Natural killer cell (primary cell): Measurements from ENCODE around the gene CHRNG. TPM values are rescaled to one million over a fixed set of nuclear protein-coding genes. Genes with fewer than 3 reads are reported as not detected.

Source experiments
- ATAC-seq, 3 donors: fragments of 150-1000 bp in 2 of 3; fragments of 200-7000 bp in 1 of 3; cut with Tn5 transposase; 1 replicate in 1 of 3; 2 replicates in 2 of 3; pipeline ENCODE4 v1.10.0; 2021; ENCODE audit warnings: mild to moderate bottlenecking in 2 of 3, moderate library complexity in 2 of 3
- DNase-seq, 2 donors: peaks; one replicate each; pipeline versions ENCODE4 v3.0.0 to v3.0.0-alpha.2; 2013 to 2021; ENCODE audit warnings: mixed read lengths in 1 of 2
- H3K27ac ChIP-seq: one replicate; pipeline ENCODE4 v1.5.1; 2013; ENCODE audit warnings: mild to moderate bottlenecking, low read length
- H3K27me3 ChIP-seq: one replicate; pipeline ENCODE4 v1.6.1; 2013; ENCODE audit warnings: low read length; ENCODE audit not compliant: control insufficient read depth, insufficient read depth
- H3K36me3 ChIP-seq: one replicate; pipeline ENCODE4 v1.6.1; 2013; ENCODE audit warnings: low read length; ENCODE audit not compliant: control insufficient read depth, insufficient read depth
- H3K4me1 ChIP-seq: one replicate; pipeline ENCODE4 v1.6.1; 2013; ENCODE audit warnings: low read length; ENCODE audit not compliant: control insufficient read depth, insufficient read depth
- H3K4me3 ChIP-seq: one replicate; pipeline ENCODE4 v1.5.1; 2013; ENCODE audit warnings: low read length
- H3K9me3 ChIP-seq: one replicate; pipeline ENCODE4 v1.6.1; 2013; ENCODE audit warnings: low read length; ENCODE audit not compliant: control insufficient read depth, insufficient read depth
- H3K27ac Mint-ChIP-seq, 2 donors: one replicate each; pipeline ENCODE4 v1.8.0; 2022; ENCODE audit warnings: mild to moderate bottlenecking in 2 of 2, mixed read lengths in 2 of 2, moderate library complexity in 1 of 2
- H3K27me3 Mint-ChIP-seq, 2 donors: one replicate each; pipeline ENCODE4 v1.8.0; 2022; ENCODE audit warnings: low read depth in 2 of 2, mixed read lengths in 2 of 2
- H3K36me3 Mint-ChIP-seq: one replicate; pipeline ENCODE4 v1.8.0; 2022; ENCODE audit warnings: mixed read lengths
- H3K4me1 Mint-ChIP-seq, 2 donors: one replicate each; pipeline ENCODE4 v1.8.0; 2022; ENCODE audit warnings: mixed read lengths in 2 of 2
- H3K4me3 Mint-ChIP-seq: one replicate; pipeline ENCODE4 v1.8.0; 2022; ENCODE audit warnings: mild to moderate bottlenecking, moderate library complexity, mixed read lengths
- H3K9me3 Mint-ChIP-seq, 2 donors: one replicate each; pipeline ENCODE4 v1.8.0; 2022; ENCODE audit warnings: mixed read lengths in 2 of 2
- CTCF ChIP-seq: fragments of 200-600 bp; IDR thresholded peaks from one replicate; pipeline ENCODE4 v1.8.0; 2022; ENCODE audit warnings: antibody characterized with exemption
- WGBS: methylation state at CpG from one replicate; pipeline ENCODE4 v1.1.7; 2013; ENCODE audit warnings: missing lambda C conversion rate; ENCODE audit not compliant: insufficient coverage; 5-methylcytosine and 5-hydroxymethylcytosine counted together
- intact Hi-C: fragments of 100-400 bp; cut with micrococcal nuclease; formaldehyde crosslinking; loops from one replicate; pipeline ENCODE4 v1.14.2; 2022
- total RNA-seq, 4 donors: library from RNA; stranded (reverse); fragments of 120-200 nt in 1 of 4; gene quantifications; one replicate each; pipeline versions ENCODE4 v1.2.3 to v1.2.4, GENCODE V29; 2013 to 2022

CHRNG gene
- total RNA-seq, 3 donors from 2014 or later (not counting 1 experiment from before 2014, with no cell fraction given) = not detected

DNA sequence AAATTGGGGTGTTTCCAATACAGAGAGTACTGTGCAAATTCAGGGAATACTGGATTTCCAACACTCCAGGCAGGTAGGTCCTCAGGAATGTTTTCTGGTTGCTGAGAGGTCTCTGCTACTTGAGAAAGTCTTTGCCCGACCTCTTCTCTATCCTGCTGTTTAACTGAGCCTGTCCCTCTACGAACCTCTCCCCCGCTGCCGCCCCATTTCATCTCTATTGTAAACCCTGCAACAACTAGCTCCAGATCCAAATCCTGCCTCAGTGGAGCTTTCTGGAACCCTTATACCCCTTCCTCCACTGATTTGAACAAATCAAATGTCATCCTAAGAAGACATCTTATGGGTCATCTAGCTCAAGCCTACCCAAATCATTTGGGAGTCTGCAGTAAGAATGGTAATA lies 12.3 kb downstream of the CHRNG start:
- H3K4me3 Mint-ChIP-seq = peak overlapping the region; percentile 99
- Histone ChIP-seq H3K36me3 (peaks cover 18% of the 10 kb centered on the region), H3K4me3 (peak overlapping the region; percentile 62), H3K27me3 (no peaks in the 10 kb centered on the region), H3K4me1 (peaks cover 18% of the 10 kb centered on the region), H3K27ac (peak overlapping the region; percentile 89), H3K9me3 (no peaks in the 10 kb centered on the region)
- intact Hi-C loops = no loop called here
- no peak for TF ChIP-seq CTCF
- H3K9me3 Mint-ChIP-seq = peaks cover 0 to 2% of the 10 kb centered on the region in 2 donors
- H3K36me3 Mint-ChIP-seq = peaks cover 4% of the 10 kb centered on the region
- DNase-seq = no peak
- no peaks in the 10 kb centered on the region for H3K27me3 Mint-ChIP-seq
- ATAC-seq = no peak
- H3K27ac Mint-ChIP-seq = peak overlapping the region; percentile 94 to 98
- peaks cover 70 to 78% of the 10 kb centered on the region in 2 donors for H3K4me1 Mint-ChIP-seq
- WGBS = 96% methylated on average over 4 of the region's 4 CpGs

DNA sequence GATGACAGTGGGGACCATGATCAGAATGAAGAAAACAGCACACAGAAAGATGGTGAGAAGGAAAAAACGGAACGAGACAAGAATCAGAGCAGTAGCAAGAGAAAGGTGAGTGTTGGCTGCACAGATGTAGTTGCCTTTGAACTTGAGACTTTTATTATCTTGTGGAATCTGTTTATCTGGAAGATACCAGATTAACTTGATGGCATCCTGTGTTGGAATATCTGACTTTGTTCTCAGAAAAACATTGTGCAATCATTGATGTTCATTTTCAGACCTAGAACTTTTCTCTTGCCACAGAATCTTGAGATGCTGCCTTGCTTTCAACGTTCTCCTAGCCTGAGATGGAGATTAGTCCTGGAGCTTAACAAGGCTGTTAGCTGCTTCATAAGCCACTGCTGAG lies 16.9 kb downstream of the CHRNG start:
- intact Hi-C loops = no loop called here
- Mint-ChIP-seq H3K4me1 (peaks cover 54 to 55% of the 10 kb centered on the region in 2 donors), H3K27ac (peak overlapping the region in 1 of 2 donors; percentile 17), H3K36me3 (peaks cover 26% of the 10 kb centered on the region), H3K4me3 (no peak overlapping the region), H3K27me3 (no peaks in the 10 kb centered on the region), H3K9me3 (no peaks in the 10 kb centered on the region)
- Histone ChIP-seq H3K27me3 (no peaks in the 10 kb centered on the region), H3K9me3 (no peaks in the 10 kb centered on the region), H3K36me3 (peaks cover 52% of the 10 kb centered on the region), H3K4me1 (peaks cover 8% of the 10 kb centered on the region), H3K27ac (no peak overlapping the region), H3K4me3 (no peak overlapping the region)
- DNase-seq (no peak), ATAC-seq (no peak)
- no peak for TF ChIP-seq CTCF
- 91% methylated on average over 3 of the region's 3 CpGs for WGBS

DNA sequence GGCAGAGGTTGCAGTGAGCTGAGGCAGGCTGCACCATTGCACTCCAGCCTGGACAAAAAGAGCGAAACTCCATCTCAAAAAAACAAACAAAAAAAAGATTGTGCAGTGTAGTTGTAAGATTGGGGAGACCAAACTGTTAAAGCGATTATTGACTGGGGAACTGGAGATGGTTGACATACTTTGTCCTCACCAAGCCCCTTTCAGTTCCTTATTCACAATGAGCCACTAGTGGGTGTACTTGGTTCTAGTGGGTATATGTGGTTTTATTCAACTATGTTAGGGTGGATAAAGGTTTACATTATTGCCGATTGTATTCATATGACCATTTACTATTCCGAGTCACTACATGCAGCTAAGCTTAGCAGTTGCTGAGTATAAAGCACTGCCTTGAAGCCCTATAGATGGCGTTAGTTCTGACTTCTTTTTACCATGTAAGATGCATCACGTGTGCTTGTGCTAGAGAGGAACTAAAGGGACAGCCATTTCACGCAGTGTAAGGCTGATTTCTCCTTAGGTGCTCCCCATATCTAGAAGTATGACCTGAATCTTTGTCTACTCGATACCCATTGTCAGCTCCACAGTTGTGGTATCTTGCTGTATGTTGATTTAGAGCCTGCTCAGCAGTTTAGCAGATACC lies 23.1 kb downstream of the CHRNG start:
- Histone ChIP-seq H3K36me3 (peaks cover 79% of the 10 kb centered on the region), H3K4me3 (no peak overlapping the region), H3K27me3 (no peaks in the 10 kb centered on the region), H3K4me1 (no peaks in the 10 kb centered on the region), H3K27ac (no peak overlapping the region), H3K9me3 (no peaks in the 10 kb centered on the region)
- Mint-ChIP-seq H3K27me3 (no peaks in the 10 kb centered on the region), H3K4me3 (no peak overlapping the region), H3K36me3 (peaks cover 33% of the 10 kb centered on the region), H3K9me3 (no peaks in the 10 kb centered on the region), H3K4me1 (peaks cover 4 to 20% of the 10 kb centered on the region in 2 donors), H3K27ac (no peak overlapping the region)
- ATAC-seq (no peak), DNase-seq (no peak)
- intact Hi-C loops = no loop called here
- 75% methylated on average over 7 of the region's 8 CpGs for WGBS
- TF ChIP-seq CTCF = no peak

- 60% methylated on average over 3 of the region's 3 CpGs for WGBS
- Mint-ChIP-seq H3K9me3 (no peaks in the 10 kb centered on the region), H3K36me3 (peaks cover 31% of the 10 kb centered on the region), H3K27me3 (no peaks in the 10 kb centered on the region), H3K27ac (peak overlapping the region in 1 of 2 donors; percentile 20), H3K4me3 (no peak overlapping the region), H3K4me1 (peaks cover 3 to 20% of the 10 kb centered on the region in 2 donors)
- DNase-seq (no peak), ATAC-seq (peak; percentile 35 to 59 (median 36))
- Histone ChIP-seq H3K27me3 (no peaks in the 10 kb centered on the region), H3K4me3 (no peak overlapping the region), H3K36me3 (peaks cover 79% of the 10 kb centered on the region), H3K27ac (no peak overlapping the region), H3K4me1 (no peaks in the 10 kb centered on the region), H3K9me3 (no peaks in the 10 kb centered on the region)
- TF ChIP-seq CTCF = no peak
- intact Hi-C loops = no loop called here
Measured at GRCh38 chr2:232563580-232563979, 24.1 kb downstream of the CHRNG start.
